Activated T-cell treated with anti-CD3 and anti-CD28 coated beads for 1 hour (primary cell): ENCODE results near the gene ACSL6.

ENCODE experiments used
- DNase-seq: peaks from one replicate; pipeline ENCODE4 v3.0.0-alpha.2; 2020; ENCODE audit warnings: low read depth

The ACSL6 gene

DNA sequence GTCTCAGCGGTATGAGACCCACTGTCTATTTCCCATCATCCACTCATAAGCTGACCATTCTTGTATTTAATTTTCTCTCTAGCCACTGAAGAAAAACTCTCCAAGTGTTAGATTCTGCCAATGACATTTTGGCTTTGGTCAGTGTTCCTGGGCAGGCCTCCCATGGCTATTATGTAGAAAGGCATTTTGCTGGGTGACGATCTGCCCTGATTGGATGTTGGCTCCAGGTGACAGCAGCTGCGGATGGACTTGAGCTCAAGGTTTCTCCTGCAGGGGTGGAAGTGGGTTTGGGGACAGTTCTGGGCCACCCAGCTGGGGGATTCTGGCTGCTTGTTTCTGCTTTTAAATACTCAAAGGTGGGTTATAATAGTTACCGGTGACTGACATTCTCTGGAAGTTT is 31.6 kb downstream of the ACSL6 start:
- DNase-seq, result no peak

GRCh38 chr5:131977212-131977604 is 34.2 kb downstream of the ACSL6 start:
- no peak for DNase-seq

DNA sequence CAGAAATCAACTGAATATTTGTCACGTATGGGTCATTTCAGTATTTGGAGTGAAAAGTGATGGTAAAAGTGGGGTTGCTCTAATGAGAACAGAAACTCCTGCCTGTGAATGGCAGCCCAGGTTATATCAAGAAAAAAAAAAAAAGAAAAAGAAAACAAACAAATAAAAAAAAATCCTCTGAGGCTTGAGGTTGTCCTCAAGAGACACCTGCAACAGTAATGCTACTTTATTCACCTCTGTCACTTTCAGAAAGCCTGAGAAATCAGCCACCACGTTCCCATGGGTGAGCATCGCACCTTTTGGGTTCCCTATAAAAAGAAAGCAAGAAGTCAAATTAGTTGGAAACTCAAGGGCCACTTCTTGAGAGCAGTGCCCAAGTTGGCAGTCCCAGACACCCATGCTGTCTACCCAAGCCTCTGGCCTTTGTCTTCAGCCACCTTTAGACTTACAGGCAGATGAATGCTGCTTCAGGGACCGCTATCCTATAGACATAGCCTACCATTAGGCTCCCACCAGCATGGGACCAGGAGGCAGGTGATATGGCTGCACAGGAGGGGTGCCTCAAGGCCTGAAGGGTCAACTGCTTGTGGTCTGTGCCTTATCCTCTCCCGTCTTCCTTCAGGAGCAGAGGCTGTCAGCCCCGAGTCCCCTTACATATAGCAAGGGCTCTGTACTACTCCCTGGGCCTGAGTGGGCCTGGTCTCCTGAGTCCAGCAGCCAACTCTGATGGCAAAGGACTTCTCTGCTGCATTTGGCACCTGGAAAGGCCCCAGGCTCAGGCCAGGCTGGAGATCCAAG is 34.8 kb downstream of the ACSL6 start:
- no peak for DNase-seq

GRCh38 chr5:131974956-131975726 is 36.3 kb downstream of the ACSL6 start:
- peak; percentile 8 for DNase-seq

- DNase-seq, result peak; percentile 5
Measured at GRCh38 chr5:131974622-131974955, 36.9 kb downstream of the ACSL6 start.

DNA sequence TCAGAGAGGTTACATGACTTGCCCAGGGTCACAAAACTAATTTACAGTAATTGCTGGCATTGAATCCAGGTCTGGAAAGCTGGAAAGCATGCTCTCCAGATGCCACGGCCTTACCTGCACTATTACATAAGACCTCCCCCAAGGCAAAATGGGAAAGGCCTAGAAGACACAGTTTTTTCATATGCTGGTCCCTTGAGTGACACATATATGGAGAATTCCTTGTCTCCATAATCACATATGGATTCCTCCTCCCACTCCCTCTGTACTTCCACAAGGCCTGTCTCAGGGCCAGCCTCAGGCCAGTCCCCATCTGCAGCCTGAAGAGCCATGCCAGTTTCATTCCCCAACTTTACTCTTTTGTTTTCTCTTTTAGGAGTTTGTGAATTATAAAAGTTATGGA is 37.4 kb downstream of the ACSL6 start:
- DNase-seq, result no peak

- DNase-seq, result no peak
Measured at GRCh38 chr5:131973089-131973712, 38.3 kb downstream of the ACSL6 start.

GRCh38 chr5:131968396-131968954 is 43.0 kb downstream of the ACSL6 start:
- no peak for DNase-seq

DNA sequence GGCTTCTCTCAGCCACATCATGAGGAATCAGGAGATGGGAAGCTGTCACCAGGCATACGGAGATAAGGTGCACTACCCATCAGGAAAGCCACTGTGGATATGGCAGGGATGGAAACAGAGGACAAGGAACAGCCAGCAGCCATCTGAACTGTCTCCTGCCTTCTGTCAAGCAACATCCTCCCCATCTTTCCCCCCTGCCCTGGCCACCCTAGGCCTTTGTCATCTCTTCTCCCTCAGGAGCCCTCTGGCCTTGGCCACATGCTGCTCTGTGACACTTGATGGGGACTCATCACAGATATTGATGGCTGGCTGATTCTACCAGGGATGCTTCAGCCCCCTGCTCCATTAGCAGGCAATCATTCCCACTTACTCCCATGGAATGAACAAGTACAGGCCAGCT is 44.9 kb downstream of the ACSL6 start:
- no peak for DNase-seq

- no peak for DNase-seq
Measured at GRCh38 chr5:131965826-131966415, 45.5 kb downstream of the ACSL6 start.

DNA sequence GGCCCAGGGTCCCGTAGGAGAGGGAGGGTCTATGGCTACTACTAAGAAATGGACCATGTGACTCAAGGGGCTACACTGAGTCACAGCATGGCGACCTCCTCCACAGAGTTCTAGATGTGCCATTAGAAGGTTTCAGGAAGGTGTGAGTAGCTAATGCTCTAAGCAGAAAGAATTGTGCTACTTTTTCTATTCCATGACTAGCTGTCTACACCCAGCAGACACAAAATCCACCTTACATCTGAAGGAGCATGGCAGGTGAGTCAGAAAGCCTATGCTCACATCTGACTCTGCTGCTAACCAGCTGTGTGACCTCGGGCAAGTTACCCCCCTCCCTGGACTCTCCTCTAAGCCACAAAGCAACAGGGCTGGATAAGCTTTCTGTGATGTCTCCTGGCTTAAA is 51.6 kb downstream of the ACSL6 start:
- DNase-seq, result no peak

DNA sequence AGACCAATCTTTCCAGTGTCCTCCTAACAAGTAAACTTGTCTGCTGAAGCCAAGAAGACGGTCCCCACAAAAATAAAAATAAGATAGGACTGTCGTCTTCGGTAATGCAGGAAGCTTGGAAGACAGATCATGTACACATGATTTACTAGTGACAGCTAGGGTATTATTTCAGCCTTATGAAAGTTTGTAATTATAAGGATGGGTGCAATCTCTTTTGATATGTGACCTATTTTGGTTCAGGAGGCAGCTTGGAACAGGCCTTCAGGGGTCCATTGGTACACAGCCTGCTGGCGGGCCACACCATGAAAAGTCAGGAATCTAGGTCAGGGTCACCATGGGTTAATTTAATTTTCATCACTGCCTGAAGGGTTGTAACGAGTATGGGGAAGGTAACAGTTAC is 52.3 kb downstream of the ACSL6 start:
- DNase-seq, result no peak

GRCh38 chr5:131957721-131958441 is 53.6 kb downstream of the ACSL6 start:
- no peak for DNase-seq

GRCh38 chr5:131953969-131954368 is 57.5 kb downstream of the ACSL6 start:
- DNase-seq, result no peak

DNA sequence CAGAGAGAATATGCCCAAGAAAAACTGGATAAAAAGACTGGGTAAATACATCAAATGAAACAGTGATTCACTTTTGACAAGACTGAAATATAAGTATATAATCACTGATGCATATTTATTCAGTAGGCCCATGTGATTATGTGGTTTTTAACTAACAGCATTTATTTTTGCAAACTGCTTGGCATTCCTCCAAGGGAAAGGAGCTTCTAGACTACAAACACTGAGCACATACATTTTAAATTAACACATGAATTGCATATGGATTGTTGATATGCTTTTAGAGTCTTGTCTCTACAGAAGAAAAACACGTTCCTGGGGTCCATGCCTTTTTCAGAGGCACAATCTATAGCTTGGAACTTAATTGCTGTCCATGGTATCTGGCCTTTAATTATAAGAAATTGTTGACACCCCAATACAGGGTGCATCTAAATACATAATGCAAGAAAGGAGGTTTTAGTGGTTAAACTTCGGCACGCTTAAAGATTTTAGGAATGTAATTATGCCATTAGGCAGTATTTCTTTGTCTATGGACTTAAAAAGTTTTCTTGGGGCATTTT is 59.1 kb downstream of the ACSL6 start:
- DNase-seq, result no peak

DNA sequence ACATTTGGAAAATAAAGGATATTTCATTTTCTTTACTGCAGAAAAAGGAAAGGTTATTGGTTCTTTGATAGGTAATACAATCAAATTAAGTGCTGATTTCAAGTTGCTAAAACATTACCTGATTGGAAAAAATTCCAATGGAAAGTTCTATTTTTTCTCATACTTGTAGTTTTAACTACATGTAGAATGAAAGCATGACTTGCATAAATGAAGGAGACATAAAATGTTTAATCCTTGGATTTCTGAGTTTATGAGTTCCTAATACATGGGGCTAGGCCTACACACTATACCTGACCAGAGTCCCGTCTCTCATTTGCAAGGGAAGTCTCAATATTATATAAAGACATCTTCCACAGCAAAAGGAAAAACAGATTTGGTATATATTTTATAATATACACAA is 60.8 kb downstream of the ACSL6 start:
- DNase-seq, result no peak

GRCh38 chr5:131947445-131947844 is 64.0 kb downstream of the ACSL6 start:
- no peak for DNase-seq

DNA sequence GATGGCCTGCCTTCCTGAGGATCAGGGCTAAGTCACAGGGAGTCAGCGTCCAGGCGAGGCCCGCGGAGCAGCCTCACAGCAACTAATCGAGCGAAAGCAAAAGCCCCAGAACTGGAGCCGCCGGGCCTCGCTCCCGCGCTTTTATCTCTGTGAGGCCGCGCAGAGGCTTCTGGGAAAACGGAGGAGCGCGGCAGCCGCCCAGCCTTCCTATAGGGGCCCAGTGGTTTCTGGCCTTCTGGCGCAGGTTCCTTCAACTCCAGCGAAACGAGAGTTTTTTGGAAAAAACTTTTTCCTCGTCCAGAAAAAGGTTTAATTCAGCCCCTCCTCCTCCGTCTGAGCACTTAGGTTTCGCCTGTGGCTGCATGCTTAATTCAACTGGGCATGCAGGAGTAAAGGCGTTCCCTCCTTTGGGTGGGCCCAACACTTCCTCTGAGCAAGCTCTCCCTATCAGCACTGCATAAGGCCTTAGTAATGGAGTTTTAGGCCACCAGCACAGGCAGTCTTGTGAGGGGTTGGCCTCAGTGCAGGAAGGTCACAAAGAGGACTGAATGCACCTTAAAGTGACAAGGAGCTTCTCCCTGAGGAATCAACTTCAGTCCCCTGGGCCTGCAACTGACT is 65.8 kb downstream of the ACSL6 start, which contains the start of gene MEIKIN:
TSS of gene MEIKIN (minus strand) at position 113 of the 618 bp plus-strand sequence. CDS start 158 bp downstream, outside the sequence.
- no peak for DNase-seq

- DNase-seq, result no peak
Measured at GRCh38 chr5:131944702-131945550, 66.5 kb downstream of the ACSL6 start.

GRCh38 chr5:131943916-131944315 is 67.5 kb downstream of the ACSL6 start:
- DNase-seq, result no peak
